Trophoblast cell (in vitro differentiated cells and primary cell): Measurements from ENCODE around the gene MCTP1.

Source experiments
- DNase-seq, 2 donors: peaks; one replicate each; pipeline ENCODE4 v3.0.0-alpha.2; 2016
- H2AFZ ChIP-seq: 2 replicates; pipeline ENCODE4 v1.6.1; 2013; ENCODE audit warnings: low read length, moderate library complexity, mild to moderate bottlenecking; ENCODE audit not compliant: insufficient read depth, poor library complexity
- H2AK5ac ChIP-seq: 2 replicates; pipeline ENCODE4 v1.6.1; 2013; ENCODE audit warnings: mild to moderate bottlenecking, low read length
- H2BK120ac ChIP-seq: 2 replicates; pipeline ENCODE4 v1.6.1; 2013; ENCODE audit warnings: low read length, mild to moderate bottlenecking, moderate library complexity; ENCODE audit not compliant: insufficient read depth, poor library complexity
- H2BK12ac ChIP-seq: 2 replicates; pipeline ENCODE4 v1.6.1; 2013; ENCODE audit warnings: mild to moderate bottlenecking, low read length, moderate library complexity
- H2BK5ac ChIP-seq: 2 replicates; pipeline ENCODE4 v1.6.1; 2013; ENCODE audit warnings: low read length, low read depth, moderate library complexity, mild to moderate bottlenecking; ENCODE audit not compliant: poor library complexity
- H3K14ac ChIP-seq: 2 replicates; pipeline ENCODE4 v1.6.1; 2013; ENCODE audit warnings: mild to moderate bottlenecking, low read length
- H3K18ac ChIP-seq: 2 replicates; pipeline ENCODE4 v1.6.1; 2013; ENCODE audit warnings: mild to moderate bottlenecking, low read length
- H3K23ac ChIP-seq: 2 replicates; pipeline ENCODE4 v1.6.1; 2013; ENCODE audit warnings: low read length
- H3K27ac ChIP-seq: 2 replicates; pipeline ENCODE4 v1.5.1; 2013; ENCODE audit warnings: low read depth, mild to moderate bottlenecking, inconsistent platforms, low read length, moderate library complexity
- H3K27me3 ChIP-seq: 2 replicates; pipeline ENCODE4 v1.6.1; 2013; ENCODE audit warnings: inconsistent platforms, mild to moderate bottlenecking, low read length, moderate library complexity; ENCODE audit not compliant: insufficient read depth
- H3K36me3 ChIP-seq, 2 experiments: 1 replicate in 1 of 2; 2 replicates in 1 of 2; pipeline ENCODE4 v1.6.1; 2013; ENCODE audit warnings: low read length in 2 of 2, mild to moderate bottlenecking in 2 of 2, moderate library complexity in 1 of 2; ENCODE audit not compliant: insufficient read depth in 2 of 2, control insufficient read depth in 1 of 2
- H3K4ac ChIP-seq: 2 replicates; pipeline ENCODE4 v1.6.1; 2013; ENCODE audit warnings: low read depth, mild to moderate bottlenecking, low read length, moderate library complexity
- H3K4me1 ChIP-seq, 2 experiments: 1 replicate in 1 of 2; 2 replicates in 1 of 2; pipeline ENCODE4 v1.6.1; 2013; ENCODE audit warnings: low read length in 2 of 2, mild to moderate bottlenecking in 2 of 2, moderate library complexity in 1 of 2; ENCODE audit not compliant: insufficient read depth in 2 of 2, control insufficient read depth in 1 of 2
- H3K4me2 ChIP-seq: 2 replicates; pipeline ENCODE4 v1.6.1; 2013; ENCODE audit warnings: inconsistent platforms, mild to moderate bottlenecking, low read length, moderate library complexity
- H3K4me3 ChIP-seq: 2 replicates; pipeline ENCODE4 v1.5.1; 2013; ENCODE audit warnings: mild to moderate bottlenecking, low read depth, low read length, inconsistent platforms
- H3K79me1 ChIP-seq: one replicate; pipeline ENCODE4 v1.6.1; 2013; ENCODE audit warnings: low read length
- H3K79me2 ChIP-seq: 2 replicates; pipeline ENCODE4 v1.6.1; 2013; ENCODE audit warnings: low read length, mild to moderate bottlenecking; ENCODE audit not compliant: control insufficient read depth, insufficient read depth, poor library complexity
- H3K9ac ChIP-seq: 2 replicates; pipeline ENCODE4 v1.6.1; 2013; ENCODE audit warnings: mild to moderate bottlenecking, low read length
- H3K9me3 ChIP-seq: 2 replicates; pipeline ENCODE4 v1.6.1; 2013; ENCODE audit warnings: low read depth, mild to moderate bottlenecking, control low read depth, inconsistent platforms, low read length; ENCODE audit not compliant: insufficient read depth
- H4K12ac ChIP-seq: 2 replicates; pipeline ENCODE4 v1.6.1; 2013; ENCODE audit warnings: low read depth, mild to moderate bottlenecking, low read length, moderate library complexity
- H4K8ac ChIP-seq: 2 replicates; pipeline ENCODE4 v1.6.1; 2013; ENCODE audit warnings: low read depth, mild to moderate bottlenecking, low read length, moderate library complexity
- H4K91ac ChIP-seq: one replicate; pipeline ENCODE4 v1.6.1; 2013; ENCODE audit warnings: low read depth, mild to moderate bottlenecking, low read length, moderate library complexity
- WGBS: extraction: QIAGEN DNeasy Blood & Tissue Kit; methylation state at CpG from one replicate; pipeline ENCODE4 v1.1.7; 2013; ENCODE audit warnings: missing lambda C conversion rate; ENCODE audit not compliant: insufficient read length, insufficient coverage; ENCODE audit errors: extremely low coverage; 5-methylcytosine and 5-hydroxymethylcytosine counted together

The MCTP1 gene

DNA sequence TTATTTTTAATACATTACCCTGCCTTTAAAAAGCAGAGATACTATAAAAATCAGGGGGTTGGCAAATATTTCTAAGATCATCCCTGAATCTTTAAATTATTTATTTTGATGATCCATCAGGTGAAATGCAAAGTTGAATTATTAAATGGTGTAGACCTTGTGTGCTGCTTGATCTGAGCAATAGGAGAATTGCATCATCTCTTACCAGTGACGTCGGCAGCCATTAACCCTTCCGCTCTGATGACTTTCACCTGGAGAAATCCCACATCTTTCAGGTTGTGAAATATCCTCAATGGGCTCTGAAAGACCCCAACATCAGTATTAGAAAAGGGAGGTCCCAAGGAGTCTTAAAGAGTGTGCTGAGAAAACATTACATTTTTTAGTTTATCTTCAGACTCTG is 396.2 kb downstream of the MCTP1 start:
- Histone ChIP-seq H3K18ac (no peak overlapping the region), H3K23ac (no peak overlapping the region), H2BK5ac (no peak overlapping the region), H3K9ac (no peak overlapping the region), H2AK5ac (no peak overlapping the region), H4K91ac (no peak overlapping the region), H3K4ac (no peak overlapping the region), H3K14ac (no peak overlapping the region), H4K8ac (no peak overlapping the region), H3K4me1 (no peaks in the 10 kb centered on the region), H2AFZ (no peak overlapping the region), H3K4me2 (no peak overlapping the region), H3K9me3 (no peaks in the 10 kb centered on the region), H3K79me1 (no peaks in the 10 kb centered on the region), H2BK120ac (no peak overlapping the region), H3K79me2 (no peaks in the 10 kb centered on the region), H3K4me3 (no peak overlapping the region), H4K12ac (no peak overlapping the region), H3K27ac (no peak overlapping the region), H3K27me3 (no peaks in the 10 kb centered on the region), H2BK12ac (no peak overlapping the region), H3K36me3 (no peaks in the 10 kb centered on the region)
- DNase-seq: no peak
- no CpG with 5 or more reads among the region's 3 CpGs for WGBS

DNA sequence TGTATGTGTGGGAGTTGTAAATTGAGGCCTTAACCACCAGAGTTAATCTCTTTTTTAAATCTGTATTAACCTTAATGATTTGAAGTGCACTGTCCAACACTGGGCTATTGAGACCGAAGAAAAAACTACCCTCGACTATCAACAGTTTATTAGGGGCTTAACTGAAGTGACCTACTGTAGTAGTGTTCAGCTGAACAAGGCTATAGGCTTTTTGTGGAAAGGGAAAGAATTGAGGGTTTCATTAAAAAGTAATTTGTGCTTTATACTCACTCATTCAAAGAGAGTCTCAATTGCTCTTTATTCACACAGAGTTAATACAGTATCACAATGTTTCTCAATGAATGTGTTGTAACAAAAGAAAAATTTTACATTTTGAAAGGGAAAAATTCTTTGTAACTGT is 399.0 kb downstream of the MCTP1 start:
- WGBS: no CpG with 5 or more reads among the region's 2 CpGs
- Histone ChIP-seq H2AFZ (no peak overlapping the region), H3K4me2 (no peak overlapping the region), H2BK5ac (no peak overlapping the region), H3K79me1 (no peaks in the 10 kb centered on the region), H3K23ac (no peak overlapping the region), H3K14ac (no peak overlapping the region), H3K27me3 (no peaks in the 10 kb centered on the region), H3K9me3 (no peaks in the 10 kb centered on the region), H2BK12ac (no peak overlapping the region), H3K36me3 (no peaks in the 10 kb centered on the region), H3K9ac (no peak overlapping the region), H4K8ac (no peak overlapping the region), H4K91ac (no peak overlapping the region), H3K27ac (no peak overlapping the region), H2AK5ac (no peak overlapping the region), H4K12ac (no peak overlapping the region), H3K4me3 (no peak overlapping the region), H3K18ac (no peak overlapping the region), H2BK120ac (no peak overlapping the region), H3K4ac (no peak overlapping the region), H3K4me1 (no peaks in the 10 kb centered on the region), H3K79me2 (no peaks in the 10 kb centered on the region)
- DNase-seq: no peak

DNA sequence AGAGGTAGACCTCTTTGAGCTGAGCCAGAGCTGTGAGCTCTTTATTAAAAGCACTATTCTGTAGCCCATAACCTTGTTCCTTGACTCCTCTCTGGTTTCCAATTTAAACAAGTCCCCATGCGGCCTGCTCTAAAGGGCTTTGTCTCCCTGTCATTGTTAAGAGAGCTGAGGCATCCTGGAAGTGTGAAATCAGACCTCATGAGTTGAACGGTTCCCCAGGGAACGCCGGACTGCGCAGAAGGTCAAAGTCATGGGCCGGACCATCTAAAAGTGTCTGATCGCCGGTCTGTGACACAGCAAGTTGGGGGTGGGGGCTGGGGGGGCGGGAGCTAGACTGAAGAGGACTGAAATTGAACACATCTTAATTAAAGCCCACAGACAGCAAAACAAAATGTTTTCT is 400.6 kb downstream of the MCTP1 start:
- H3K79me2 ChIP-seq: no peaks in the 10 kb centered on the region
- WGBS: no CpG with 5 or more reads among the region's 9 CpGs
- H3K4me1 ChIP-seq: no peaks in the 10 kb centered on the region
- H3K36me3 ChIP-seq: no peaks in the 10 kb centered on the region
- H2BK120ac ChIP-seq: no peak overlapping the region
- no peak overlapping the region for H4K91ac ChIP-seq
- H3K9ac ChIP-seq: no peak overlapping the region
- H3K9me3 ChIP-seq: no peaks in the 10 kb centered on the region
- H3K18ac ChIP-seq: no peak overlapping the region
- no peak overlapping the region for H3K4me3 ChIP-seq
- H2BK5ac ChIP-seq: no peak overlapping the region
- H3K23ac ChIP-seq: no peak overlapping the region
- H3K27ac ChIP-seq: no peak overlapping the region
- no peak overlapping the region for H3K14ac ChIP-seq
- H3K27me3 ChIP-seq: no peaks in the 10 kb centered on the region
- no peak for DNase-seq
- H2AFZ ChIP-seq: no peak overlapping the region
- no peak overlapping the region for H3K4me2 ChIP-seq
- H2AK5ac ChIP-seq: no peak overlapping the region
- H3K4ac ChIP-seq: no peak overlapping the region
- no peak overlapping the region for H4K8ac ChIP-seq
- H3K79me1 ChIP-seq: no peaks in the 10 kb centered on the region
- no peak overlapping the region for H4K12ac ChIP-seq
- H2BK12ac ChIP-seq: no peak overlapping the region

DNA sequence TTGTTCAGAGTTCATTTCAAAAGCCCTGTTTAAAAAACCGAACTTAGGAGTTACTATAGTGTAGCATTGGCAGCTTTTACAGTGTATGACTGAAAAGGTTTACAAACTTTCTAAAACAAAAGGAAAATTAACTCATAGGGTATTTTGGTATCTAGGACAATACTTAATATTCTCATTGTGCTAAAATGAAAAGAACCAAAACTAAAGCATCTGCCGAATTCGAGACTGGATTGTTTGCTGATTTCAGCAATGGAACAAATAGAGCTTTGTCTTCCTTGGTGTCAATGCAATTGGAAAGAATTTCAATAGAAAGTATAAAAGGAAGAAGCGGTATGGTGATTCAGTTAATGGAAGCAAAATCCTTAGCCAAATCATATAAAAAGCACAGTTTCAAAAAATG is 412.4 kb downstream of the MCTP1 start:
- no peak overlapping the region for H4K91ac ChIP-seq
- H3K79me2 ChIP-seq: no peaks in the 10 kb centered on the region
- H3K14ac ChIP-seq: no peak overlapping the region
- H2BK12ac ChIP-seq: no peak overlapping the region
- no peak overlapping the region for H2AK5ac ChIP-seq
- H2BK5ac ChIP-seq: no peak overlapping the region
- no peak overlapping the region for H3K18ac ChIP-seq
- H3K36me3 ChIP-seq: no peaks in the 10 kb centered on the region
- H3K9me3 ChIP-seq: no peaks in the 10 kb centered on the region
- no peak overlapping the region for H4K12ac ChIP-seq
- H4K8ac ChIP-seq: no peak overlapping the region
- H3K27me3 ChIP-seq: no peaks in the 10 kb centered on the region
- no peak overlapping the region for H3K4me2 ChIP-seq
- H3K4me3 ChIP-seq: no peak overlapping the region
- no peaks in the 10 kb centered on the region for H3K4me1 ChIP-seq
- no peak overlapping the region for H3K4ac ChIP-seq
- WGBS: no CpG with 5 or more reads among the region's 4 CpGs
- no peak overlapping the region for H2AFZ ChIP-seq
- no peak overlapping the region for H2BK120ac ChIP-seq
- no peaks in the 10 kb centered on the region for H3K79me1 ChIP-seq
- no peak overlapping the region for H3K23ac ChIP-seq
- no peak for DNase-seq
- no peak overlapping the region for H3K9ac ChIP-seq
- no peak overlapping the region for H3K27ac ChIP-seq
